ENCODE data around the gene SPINT3.

Gene SPINT3

DNA sequence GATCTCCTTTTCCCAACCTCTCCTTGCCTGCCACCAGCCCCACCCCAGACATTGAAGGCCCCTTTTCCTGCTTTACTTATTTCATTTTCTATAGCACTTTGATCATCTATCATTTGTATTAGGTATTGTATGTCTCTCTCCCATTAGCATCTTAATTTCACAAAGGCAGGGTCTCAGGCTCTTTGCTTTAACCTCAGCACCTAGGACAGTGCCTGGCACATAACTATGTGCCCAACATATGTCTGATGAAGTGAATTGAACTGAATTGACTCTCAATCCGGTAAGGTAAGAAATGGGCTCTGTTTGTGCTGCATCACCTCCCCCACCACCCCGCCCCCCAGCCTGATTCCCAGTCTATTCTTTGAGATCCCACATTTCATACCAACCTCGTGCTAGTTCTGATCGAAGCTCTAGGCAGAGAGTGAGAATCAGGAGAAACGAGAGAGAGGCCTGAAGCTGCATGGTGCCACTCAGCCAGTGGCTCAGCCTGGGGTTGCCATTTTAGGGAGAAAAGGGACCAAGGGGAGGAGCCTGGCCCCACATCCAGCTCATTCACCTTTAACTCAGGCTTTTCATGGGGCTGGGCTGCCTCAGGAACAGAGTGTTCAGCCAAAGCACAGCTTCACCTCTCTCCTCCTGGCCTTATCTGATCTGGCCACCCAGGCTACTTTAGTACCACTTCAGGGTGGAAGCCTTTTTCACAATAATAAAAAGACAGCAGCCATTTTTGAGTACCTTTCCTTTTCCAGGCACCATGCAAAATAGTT lies at the start of gene SPINT3:
Gene SPINT3 (minus strand): TSS at position 476 of the 767 bp plus-strand sequence. CDS start 14 bp downstream, at position 462.
- no peak for DNase-seq

- DNase-seq = no peak
Measured at GRCh38 chr20:45564760-45565276, 49.4 kb upstream of the SPINT3 start.

DNA sequence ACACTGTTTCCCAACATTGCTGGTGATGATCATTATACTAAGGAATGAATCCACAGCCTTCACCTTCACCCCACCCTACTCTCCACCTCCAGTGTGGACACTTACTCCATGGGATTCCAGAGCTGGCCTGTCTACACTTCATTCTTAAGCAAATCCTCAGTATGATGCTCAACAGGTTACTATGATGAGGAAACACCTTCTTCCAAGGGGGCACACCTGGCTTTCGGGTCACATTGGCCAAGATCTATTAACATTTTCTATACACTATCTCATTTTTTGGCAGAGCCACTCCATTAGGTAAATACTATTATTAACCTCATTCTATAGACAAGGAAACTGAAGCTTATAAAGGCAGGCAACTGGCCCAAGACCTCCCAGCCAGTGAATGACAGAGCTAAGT lies 39.8 kb upstream of the SPINT3 start:
- DNase-seq = no peak

DNA sequence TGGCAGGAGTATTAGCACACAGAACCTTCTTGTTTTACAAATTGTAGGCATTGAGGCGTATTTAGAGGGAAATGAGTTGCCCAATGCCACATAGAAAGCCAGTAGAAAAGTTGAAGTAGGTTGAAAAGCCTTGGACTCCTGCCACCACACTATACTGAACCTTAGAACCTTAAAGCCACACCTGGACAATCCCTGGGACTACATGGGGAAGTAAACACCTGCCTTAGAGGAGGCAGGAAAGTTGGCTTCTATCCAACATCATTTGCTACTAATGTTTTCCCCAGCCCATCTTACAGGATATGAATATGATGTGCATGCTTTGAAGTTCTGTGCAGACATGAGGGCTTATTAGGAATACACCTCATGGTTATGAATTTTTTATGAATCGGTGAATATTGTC lies 37.0 kb upstream of the SPINT3 start:
- peak; percentile 81 for DNase-seq

GRCh38 chr20:45550765-45551164 lies 35.3 kb upstream of the SPINT3 start:
- no peak for DNase-seq

GRCh38 chr20:45548410-45548809 lies 33.0 kb upstream of the SPINT3 start:
- no peak for DNase-seq

- no peak for DNase-seq
Measured at GRCh38 chr20:45547206-45547770, 31.9 kb upstream of the SPINT3 start, which contains the start of gene EPPIN. EPPIN (minus strand) TSS chr20:45547401; CDS start chr20:45547357, 44 bp downstream.

GRCh38 chr20:45545754-45546453 lies 30.5 kb upstream of the SPINT3 start:
- peak; percentile 13 for DNase-seq

- DNase-seq = no peak
Measured at GRCh38 chr20:45545351-45545750, 29.9 kb upstream of the SPINT3 start.

DNA sequence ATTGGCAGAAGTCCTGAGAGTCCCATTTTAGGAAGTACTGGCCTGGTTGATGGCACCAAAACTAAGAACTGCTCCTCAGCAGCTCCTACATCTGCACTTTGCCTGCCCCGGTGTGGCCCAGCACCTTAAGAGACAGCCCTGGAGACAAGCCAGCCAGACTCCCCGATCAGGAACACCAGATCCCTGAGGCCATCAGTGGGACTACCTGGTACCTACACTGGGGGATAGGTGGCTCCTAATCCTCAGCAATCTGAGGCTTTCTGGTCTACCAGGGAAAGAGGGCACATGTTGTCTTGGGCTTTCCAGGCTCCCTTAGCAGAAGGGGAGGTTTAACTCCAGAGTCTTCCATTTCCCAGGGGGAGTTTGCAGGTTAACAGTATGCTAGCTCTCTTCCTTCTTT lies 24.0 kb upstream of the SPINT3 start, which contains the start of gene WFDC6:
Gene WFDC6 (minus strand): TSS at position 101 of the 400 bp plus-strand sequence. CDS start 75 bp downstream, at position 26.
- no peak for DNase-seq

DNA sequence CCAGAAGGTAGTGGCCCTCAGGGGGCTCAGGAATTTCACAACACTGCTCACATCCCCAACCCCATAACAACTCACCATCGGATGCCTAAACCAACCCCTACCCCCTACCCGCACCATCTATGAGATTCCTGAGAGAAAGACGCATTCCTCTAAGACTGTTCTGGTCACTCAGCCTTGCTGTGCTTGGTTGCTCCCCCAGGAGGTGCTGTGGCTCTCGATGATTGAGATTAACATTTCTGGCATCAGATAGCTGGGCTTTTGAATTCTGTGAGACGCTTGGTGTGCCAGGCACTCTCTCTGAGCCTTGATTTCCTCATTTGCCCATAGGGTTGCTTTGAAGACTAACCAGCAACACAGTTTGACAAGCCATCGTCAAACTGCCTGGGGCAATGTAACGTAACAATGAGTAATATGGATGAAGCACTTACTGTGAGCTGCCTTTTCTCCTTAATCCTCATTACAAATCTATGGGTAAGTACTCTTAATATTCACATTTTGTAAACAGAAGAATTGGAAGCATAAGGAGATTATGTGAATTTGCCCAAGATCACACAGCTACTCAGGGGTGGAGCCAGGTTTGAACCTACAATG lies 22.9 kb upstream of the SPINT3 start:
- no peak for DNase-seq

- no peak for DNase-seq
Measured at GRCh38 chr20:45527294-45527693, 11.9 kb upstream of the SPINT3 start.

GRCh38 chr20:45523821-45524220 lies 8.4 kb upstream of the SPINT3 start:
- no peak for DNase-seq

DNA sequence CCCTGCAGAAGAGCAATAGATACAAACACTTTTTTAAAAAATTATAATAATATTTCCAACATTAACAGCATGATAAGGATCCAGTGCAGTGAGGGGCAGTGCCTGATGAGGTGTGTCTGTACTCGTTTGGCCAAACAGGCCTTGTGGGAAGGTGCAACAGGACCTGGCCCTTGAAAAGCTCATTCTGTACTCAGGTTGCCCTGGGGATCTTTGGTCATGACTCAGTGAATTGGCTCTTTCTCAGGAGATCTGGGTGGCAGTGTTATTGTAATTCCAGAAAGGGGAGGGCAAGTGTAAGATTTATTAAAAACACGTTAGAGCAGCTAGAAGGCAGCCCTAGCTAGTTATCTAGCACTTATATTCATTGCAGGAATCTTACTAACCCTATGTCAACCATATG lies 2.9 kb upstream of the SPINT3 start:
- no peak for DNase-seq

GRCh38 chr20:45510242-45510862 lies 5.1 kb downstream of the SPINT3 start:
- no peak for DNase-seq

DNA sequence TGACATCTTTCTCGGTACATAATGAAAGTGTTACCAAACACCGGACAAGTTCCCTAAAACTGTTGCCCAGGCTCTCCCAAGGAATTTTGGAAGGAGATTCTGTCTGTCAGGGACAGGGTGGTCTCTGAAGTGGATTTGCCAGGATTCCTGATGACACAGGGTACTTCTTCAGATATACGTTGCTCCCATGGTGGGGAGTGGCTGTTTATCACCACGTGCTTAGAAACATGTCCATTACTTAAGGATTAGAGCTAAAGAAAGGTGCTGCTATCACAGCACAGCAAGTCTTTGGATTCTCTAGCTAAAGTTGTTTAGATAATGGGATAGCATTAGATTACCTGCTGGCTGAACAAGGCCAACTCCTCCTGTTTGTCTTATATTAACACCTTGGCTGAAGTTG lies 6.3 kb downstream of the SPINT3 start:
- no peak for DNase-seq

DNA sequence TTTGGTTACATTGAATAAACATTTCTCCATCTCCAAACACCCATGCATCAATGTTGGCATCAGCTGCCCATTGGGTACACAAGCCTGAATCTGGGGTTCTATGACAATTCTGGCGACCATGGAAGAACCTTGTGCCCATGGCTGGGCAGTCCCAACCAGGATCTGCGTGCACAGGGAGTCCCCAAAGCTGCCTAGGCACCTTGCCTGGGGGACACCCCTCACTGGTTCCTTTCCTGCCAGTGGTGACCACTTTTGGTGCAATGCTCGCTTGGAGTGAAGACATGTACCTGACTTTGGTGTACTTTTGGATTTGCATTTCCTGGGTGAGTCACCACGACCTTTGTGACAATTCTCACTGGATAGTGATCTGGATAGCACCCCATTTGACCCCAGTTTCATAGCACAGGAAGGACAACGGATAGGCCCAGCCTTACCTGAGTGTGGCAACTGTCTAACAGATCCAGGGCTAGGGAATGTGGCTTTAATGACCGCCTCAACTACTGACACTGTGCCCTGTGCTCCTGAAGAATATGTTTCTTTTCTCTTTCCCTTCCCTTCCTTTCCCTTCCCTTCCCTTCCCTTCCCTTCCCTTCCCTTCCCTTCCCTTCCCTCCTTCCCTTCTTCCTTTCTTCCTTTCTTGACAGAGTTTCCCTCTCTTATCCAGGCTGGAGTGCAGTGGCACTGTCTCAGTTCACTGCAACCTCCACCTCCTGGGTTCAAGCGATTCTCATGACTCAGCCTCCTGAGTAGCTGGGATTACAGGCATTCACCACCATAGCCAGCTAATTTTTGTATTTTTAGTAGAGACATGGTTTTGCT lies 7.1 kb downstream of the SPINT3 start:
- no peak for DNase-seq

DNA sequence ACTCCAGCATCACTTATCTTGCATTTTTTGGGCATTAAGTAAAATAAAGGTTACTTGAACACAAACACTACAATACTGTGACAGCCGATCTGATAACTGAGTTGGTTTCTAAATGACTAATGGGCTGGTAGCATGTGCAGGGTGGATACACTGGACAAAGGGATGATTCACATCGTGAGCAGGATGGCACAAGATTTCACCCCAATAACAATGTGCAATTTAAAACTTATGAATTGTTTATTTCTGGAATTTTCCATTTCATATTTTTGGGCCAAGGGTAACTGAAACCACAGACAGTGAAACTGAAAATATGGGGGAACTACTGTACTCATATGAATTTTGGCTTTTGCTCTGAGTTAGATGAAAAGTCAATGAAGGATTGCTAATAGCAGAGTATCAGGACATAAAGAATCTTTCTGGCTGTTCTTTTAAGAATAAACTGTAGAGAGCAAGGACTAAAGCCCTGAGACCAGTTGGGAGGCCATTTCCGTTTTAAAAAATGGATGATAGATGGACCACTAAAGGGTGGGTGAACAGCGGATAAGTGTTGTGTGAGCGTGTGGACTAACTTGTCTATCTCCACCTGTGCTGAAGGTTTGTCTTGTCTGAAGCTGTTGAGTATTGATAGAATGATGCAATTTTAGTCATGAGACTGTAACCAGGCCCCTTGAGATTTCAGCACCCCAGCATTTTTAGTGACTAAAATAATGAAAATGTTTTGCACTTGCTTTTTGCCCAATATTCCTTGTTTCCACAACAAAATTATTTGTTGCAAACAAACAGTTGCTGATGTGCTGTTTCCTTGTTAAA lies 8.2 kb downstream of the SPINT3 start:
- DNase-seq = no peak

DNA sequence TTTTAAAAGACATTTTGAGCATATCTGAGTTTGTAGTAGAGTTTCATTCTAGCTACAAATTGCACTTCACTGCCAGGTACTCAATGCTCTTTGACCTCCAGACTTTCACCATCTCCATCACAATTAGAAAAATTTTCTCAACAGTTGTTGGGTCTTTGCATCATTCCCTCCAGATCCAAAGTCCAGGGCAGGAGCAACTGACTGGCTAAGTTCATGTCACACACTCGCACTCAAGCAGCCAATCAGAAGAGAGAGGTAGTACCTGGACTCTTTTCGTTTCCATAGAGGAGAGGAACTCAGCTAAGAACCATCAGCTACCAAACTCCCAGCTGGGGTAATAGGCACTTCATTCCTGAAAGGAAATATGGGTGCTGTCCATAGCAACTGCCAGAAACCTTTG lies 9.0 kb downstream of the SPINT3 start:
- no peak for DNase-seq

- DNase-seq = no peak
Measured at GRCh38 chr20:45503403-45503802, 12.0 kb downstream of the SPINT3 start.

GRCh38 chr20:45502561-45502960 lies 12.9 kb downstream of the SPINT3 start:
- no peak for DNase-seq
